HG02885 (cell line): ENCODE measurements around the gene KIAA0040.

Source experiments
- ATAC-seq: cut with Tn5 transposase; IDR thresholded peaks from one replicate; pipeline ENCODE4 v1.9.1; 2021; ENCODE audit warnings: mild to moderate bottlenecking; ENCODE audit not compliant: unreplicated experiment, poor library complexity

KIAA0040 gene

GRCh38 chr1:175203570-175204068 lies 11.0 kb upstream of the KIAA0040 start:
- ATAC-seq: no peak

GRCh38 chr1:175200678-175201521 lies 8.3 kb upstream of the KIAA0040 start:
- ATAC-seq: no peak

- no peak for ATAC-seq
Observed at GRCh38 chr1:175198332-175198731, 5.8 kb upstream of the KIAA0040 start.

GRCh38 chr1:175197531-175197930 lies 5.0 kb upstream of the KIAA0040 start:
- ATAC-seq: no peak

- no peak for ATAC-seq
Observed at GRCh38 chr1:175195798-175196197, 3.2 kb upstream of the KIAA0040 start.

GRCh38 chr1:175195281-175195680 lies 2.7 kb upstream of the KIAA0040 start:
- peak; percentile 31 for ATAC-seq

- ATAC-seq: no peak
Observed at GRCh38 chr1:175193527-175193910, 943 bp upstream of the KIAA0040 start.

GRCh38 chr1:175192111-175192629 lies 406 bp downstream of the KIAA0040 start:
- ATAC-seq: no peak

GRCh38 chr1:175191659-175192058 lies 917 bp downstream of the KIAA0040 start:
- no peak for ATAC-seq

- ATAC-seq: peak; percentile 74
Observed at GRCh38 chr1:175188936-175189335, 3.6 kb downstream of the KIAA0040 start.

- no peak for ATAC-seq
Observed at GRCh38 chr1:175186433-175187160, 6.0 kb downstream of the KIAA0040 start.

GRCh38 chr1:175185903-175186302 lies 6.7 kb downstream of the KIAA0040 start:
- no peak for ATAC-seq

GRCh38 chr1:175183586-175183985 lies 9.0 kb downstream of the KIAA0040 start:
- no peak for ATAC-seq

GRCh38 chr1:175182201-175182746 lies 10.3 kb downstream of the KIAA0040 start:
- no peak for ATAC-seq

GRCh38 chr1:175179837-175180590 lies 12.6 kb downstream of the KIAA0040 start:
- ATAC-seq: no peak

- no peak for ATAC-seq
Observed at GRCh38 chr1:175178456-175178855, 14.1 kb downstream of the KIAA0040 start.

- no peak for ATAC-seq
Observed at GRCh38 chr1:175178056-175178455, 14.5 kb downstream of the KIAA0040 start.

GRCh38 chr1:175176246-175176645 lies 16.3 kb downstream of the KIAA0040 start:
- ATAC-seq: no peak

- peak; percentile 90 for ATAC-seq
Observed at GRCh38 chr1:175174309-175175102, 18.1 kb downstream of the KIAA0040 start.
